Suprapubic skin (tissue), 4 donors: ENCODE measurements around the gene SLC29A1. TPM values are rescaled to one million over a fixed set of nuclear protein-coding genes. Genes with fewer than 3 reads are reported as not detected.
A peak's percentile ranks its signal among the peaks of the same experiment; 100 is the strongest.

Experiments used
- DNase-seq, 2 donors: peaks; one replicate each; pipeline ENCODE4 v3.0.0-alpha.2; 2019; ENCODE audit warnings: low spot score in 2 of 2
- H3K27ac ChIP-seq: fragments of 200-600 bp; sonication (generic); one replicate; pipeline ENCODE4 v1.5.1; 2019
- H3K27me3 ChIP-seq: fragments of 200-600 bp; sonication (generic); one replicate; pipeline ENCODE4 v1.5.1; 2019
- H3K36me3 ChIP-seq: fragments of 200-600 bp; sonication (generic); one replicate; pipeline ENCODE4 v1.5.1; 2019
- H3K4me1 ChIP-seq: fragments of 200-600 bp; sonication (generic); one replicate; pipeline ENCODE4 v1.5.1; 2019
- H3K4me3 ChIP-seq: fragments of 200-600 bp; sonication (generic); one replicate; pipeline ENCODE4 v1.5.1; 2019; ENCODE audit warnings: mild to moderate bottlenecking
- H3K9me3 ChIP-seq: fragments of 200-600 bp; sonication (generic); one replicate; pipeline ENCODE4 v1.5.1; 2019
- CTCF ChIP-seq, 2 donors: fragments of 200-600 bp in 1 of 2; fragments of 450-650 bp in 1 of 2; sonication (generic) in 1 of 2; IDR thresholded peaks; one replicate each; pipeline ENCODE4 v1.5.1; 2016 to 2019; ENCODE audit warnings: antibody characterized with exemption in 2 of 2, mild to moderate bottlenecking in 1 of 2, moderate library complexity in 1 of 2
- EP300 ChIP-seq: sonication (generic); formaldehyde crosslinking; IDR thresholded peaks from one replicate; pipeline ENCODE4 v1.6.1; 2017; ENCODE audit warnings: antibody characterized with exemption
- POLR2A ChIP-seq, 2 donors: fragments of 450-650 bp; IDR thresholded peaks; one replicate each; pipeline ENCODE4 v1.6.1; 2017; ENCODE audit warnings: antibody characterized with exemption in 2 of 2, mild to moderate bottlenecking in 2 of 2, moderate library complexity in 2 of 2
- POLR2AphosphoS5 ChIP-seq, 3 donors: sonication (generic); formaldehyde crosslinking; IDR thresholded peaks; one replicate each; pipeline ENCODE4 v1.6.1; 2017; ENCODE audit warnings: antibody characterized with exemption in 3 of 3
- WGBS: methylation state at CpG from one replicate; pipeline ENCODE4 v1.1.5; 2018; 5-methylcytosine and 5-hydroxymethylcytosine counted together
- total RNA-seq, 4 donors: library from RNA; depleted of rRNA; stranded (reverse); fragments of >200 nt; gene quantifications; one replicate each; pipeline ENCODE4 v1.1.0, GENCODE V29; 2016

Gene SLC29A1
- total RNA-seq, 4 donors from 2014 or later: 61.7 to 133 (median 75.3) TPM

DNA sequence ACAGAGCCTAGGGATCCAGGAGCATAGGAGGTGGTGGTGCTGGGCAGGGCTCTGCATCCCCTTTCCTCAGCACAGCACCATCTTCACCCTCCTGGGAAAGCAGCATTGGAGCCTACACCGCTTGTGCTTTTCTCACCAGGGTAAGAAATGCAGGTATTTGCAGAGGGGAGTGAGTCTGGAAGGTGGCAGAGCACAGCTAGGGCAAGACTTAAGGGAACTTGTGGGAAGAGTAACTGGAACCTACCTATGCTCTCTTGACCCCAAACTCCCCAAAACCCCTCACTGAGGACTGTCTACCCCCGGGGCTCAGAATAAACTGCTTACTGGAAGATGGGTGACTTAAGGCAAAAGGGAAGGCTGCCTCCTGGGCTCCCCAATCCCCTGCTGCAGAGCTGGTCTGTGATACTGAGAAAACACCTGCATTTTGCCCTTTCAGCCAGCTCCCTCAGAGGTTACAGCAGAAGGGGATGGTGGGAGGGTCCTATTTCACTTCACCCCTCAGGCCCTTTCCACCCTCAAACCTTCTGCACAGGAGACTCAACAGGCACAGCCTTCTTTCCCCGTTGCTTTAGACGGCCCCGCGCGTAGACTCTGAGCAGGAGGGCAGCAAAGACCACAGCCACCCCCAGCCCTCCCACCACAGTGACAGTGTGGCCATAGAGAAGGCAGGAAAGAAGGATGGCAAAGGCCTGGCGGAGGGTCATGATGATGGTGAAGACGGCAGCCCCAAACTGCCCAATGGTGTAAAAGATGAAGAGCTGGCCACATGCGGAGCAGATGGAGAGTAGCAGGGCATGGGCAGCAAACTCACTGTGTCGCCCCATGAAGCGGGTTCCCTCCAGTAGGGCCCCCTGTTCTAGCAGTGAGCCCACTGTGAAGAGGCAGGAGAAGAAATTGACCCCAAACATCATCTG, 31.1 kb downstream of the SLC29A1 start:
- Histone ChIP-seq H3K27ac (no peak overlapping the region), H3K36me3 (peaks cover 71% of the 10 kb centered on the region), H3K4me3 (no peak overlapping the region), H3K27me3 (no peaks in the 10 kb centered on the region), H3K4me1 (peaks cover 43% of the 10 kb centered on the region), H3K9me3 (no peaks in the 10 kb centered on the region)
- DNase-seq: no peak
- no peak for TF ChIP-seq POLR2A (IDR thresholded peaks at IDR 0.05)
- no peak for TF ChIP-seq CTCF (IDR thresholded peaks at IDR 0.05)
- TF ChIP-seq POLR2AphosphoS5 (IDR thresholded peaks at IDR 0.05): no peak
- no peak for TF ChIP-seq EP300
- 74% methylated on average over 10 of the region's 12 CpGs for WGBS

DNA sequence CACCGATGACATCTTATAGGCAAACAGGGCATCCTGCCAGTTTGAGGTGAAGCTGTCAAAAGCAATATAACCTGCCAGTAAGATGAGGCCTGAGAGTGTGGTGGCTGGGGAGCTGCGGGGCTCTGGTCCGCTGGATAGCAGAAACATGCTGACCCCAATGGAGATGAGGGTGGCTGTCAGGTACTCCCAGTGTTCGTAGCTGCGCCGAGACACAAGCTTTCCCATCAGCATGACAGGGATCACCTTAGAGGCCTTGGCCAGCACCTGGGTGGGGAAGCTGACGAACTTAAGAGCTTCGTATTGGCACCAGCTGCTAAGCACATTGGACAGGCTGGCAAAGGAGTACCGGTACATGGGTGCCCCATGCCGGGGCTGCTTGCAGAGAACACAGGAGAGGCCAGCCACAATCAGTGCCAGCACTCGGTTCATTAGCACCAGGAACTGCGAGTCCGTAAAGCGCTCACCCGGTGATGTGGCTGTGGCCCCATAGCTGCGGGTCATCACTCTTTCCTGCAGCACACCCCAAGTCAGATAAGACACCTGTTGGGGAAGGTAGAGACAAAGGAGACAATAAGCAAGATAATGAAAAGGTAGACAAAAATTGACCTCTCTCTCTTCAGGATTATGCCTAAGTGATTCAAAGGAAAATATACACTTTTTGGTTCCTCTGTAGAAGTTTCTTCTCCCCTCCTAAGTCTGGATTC, 31.9 kb downstream of the SLC29A1 start:
- TF ChIP-seq POLR2A (IDR thresholded peaks at IDR 0.05) (no peak), POLR2AphosphoS5 (IDR thresholded peaks at IDR 0.05) (no peak), CTCF (IDR thresholded peaks at IDR 0.05) (no peak), EP300 (no peak)
- no peak overlapping the region for H3K27ac ChIP-seq
- H3K36me3 ChIP-seq: peaks cover 70% of the 10 kb centered on the region
- H3K9me3 ChIP-seq: no peaks in the 10 kb centered on the region
- no peak overlapping the region for H3K4me3 ChIP-seq
- WGBS: 54% methylated on average over 13 of the region's 16 CpGs
- no peak for DNase-seq
- no peaks in the 10 kb centered on the region for H3K27me3 ChIP-seq
- H3K4me1 ChIP-seq: peaks cover 35% of the 10 kb centered on the region

DNA sequence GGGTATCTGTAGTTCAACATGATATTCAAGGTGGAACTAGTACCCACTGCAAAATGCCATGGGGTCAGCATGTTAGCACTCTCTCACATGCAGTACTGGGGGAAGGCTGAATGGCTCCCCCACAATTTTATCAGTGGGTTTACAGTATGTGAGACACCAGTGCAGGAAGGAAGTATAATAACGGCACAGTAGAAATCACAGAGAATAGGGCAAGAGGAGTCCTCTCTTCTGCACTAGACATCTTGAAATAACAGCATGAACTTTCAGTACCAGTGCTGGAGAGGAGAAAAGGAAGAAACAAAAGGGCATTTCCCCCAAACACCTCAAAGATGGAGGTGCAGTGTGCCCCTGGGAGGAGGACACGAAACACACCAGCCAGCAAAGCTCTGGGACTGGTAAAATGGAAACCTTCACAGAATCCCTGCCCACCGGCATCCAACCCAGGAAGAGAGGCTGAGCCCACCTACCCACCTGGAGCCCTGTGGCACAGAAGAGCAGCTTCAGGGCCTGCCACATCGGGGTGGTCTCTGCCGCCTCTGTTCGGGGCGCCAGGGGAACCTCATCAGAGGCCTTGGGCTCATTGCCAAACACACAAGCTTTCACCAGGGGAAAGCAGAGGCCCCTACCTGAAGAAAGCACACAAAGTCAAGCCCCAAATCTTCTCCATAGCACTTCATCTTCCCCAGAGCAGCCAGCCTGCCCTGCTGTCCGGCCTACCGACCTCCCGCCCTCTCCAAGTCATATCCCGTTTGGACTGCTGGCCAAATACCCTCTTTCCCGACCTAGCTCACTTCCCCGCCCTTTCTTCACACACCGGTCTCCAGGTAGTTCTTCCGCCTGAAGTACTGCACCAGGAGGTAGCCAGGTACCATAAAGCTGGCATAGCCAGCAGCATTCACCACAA, 32.7 kb downstream of the SLC29A1 start:
- peaks cover 29% of the 10 kb centered on the region for H3K4me1 ChIP-seq
- no peak for TF ChIP-seq EP300
- no peak for TF ChIP-seq POLR2A (IDR thresholded peaks at IDR 0.05)
- no peak for TF ChIP-seq POLR2AphosphoS5 (IDR thresholded peaks at IDR 0.05)
- no peak for TF ChIP-seq CTCF (IDR thresholded peaks at IDR 0.05)
- H3K9me3 ChIP-seq: no peaks in the 10 kb centered on the region
- H3K36me3 ChIP-seq: peaks cover 62% of the 10 kb centered on the region
- peak overlapping the region; percentile 92 for H3K27ac ChIP-seq
- 26% methylated on average over 15 of the region's 15 CpGs for WGBS
- DNase-seq: no peak
- peak overlapping the region; percentile 95 for H3K4me3 ChIP-seq
- no peaks in the 10 kb centered on the region for H3K27me3 ChIP-seq

DNA sequence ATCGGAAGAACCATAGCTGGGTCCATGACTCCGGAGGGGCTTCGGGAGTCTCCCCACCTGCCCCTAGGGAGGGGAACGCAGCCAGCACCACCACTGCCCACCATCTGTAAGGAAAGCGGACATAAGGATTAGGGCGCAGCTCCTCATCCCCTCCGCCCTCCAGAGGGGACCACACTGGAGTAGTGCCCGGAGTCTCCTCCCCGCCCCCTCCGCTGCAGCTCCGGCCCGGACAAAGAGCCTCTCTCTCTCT, 33.3 kb downstream of the SLC29A1 start:
- H3K4me1 ChIP-seq: peaks cover 29% of the 10 kb centered on the region
- TF ChIP-seq POLR2A (IDR thresholded peaks at IDR 0.05) (no peak), EP300 (no peak), POLR2AphosphoS5 (IDR thresholded peaks at IDR 0.05) (no peak), CTCF (IDR thresholded peaks at IDR 0.05) (no peak)
- peak overlapping the region; percentile 92 for H3K27ac ChIP-seq
- H3K4me3 ChIP-seq: peak overlapping the region; percentile 95
- WGBS: 0% methylated on average over 6 of the region's 12 CpGs
- no peaks in the 10 kb centered on the region for H3K27me3 ChIP-seq
- no peaks in the 10 kb centered on the region for H3K9me3 ChIP-seq
- no peak for DNase-seq
- peaks cover 56% of the 10 kb centered on the region for H3K36me3 ChIP-seq
